CD4-positive, alpha-beta T cell (primary cell): ENCODE results near the gene FKRP. TPM values are rescaled to one million over a fixed set of nuclear protein-coding genes. Genes with fewer than 3 reads are reported as not detected.

ENCODE experiments used
- ATAC-seq: fragments of 200-7000 bp; cut with Tn5 transposase; one replicate; pipeline ENCODE4 v1.10.0; 2022; ENCODE audit warnings: mild to moderate bottlenecking; ENCODE audit not compliant: poor library complexity
- CTCF ChIA-PET: fragments of 350-600 bp; sonication (Branson Sonifier 250); formaldehyde crosslinking; loops from one replicate; lab custom pipeline; 2021; ENCODE audit warnings: antibody characterized with exemption, inconsistent platforms; lab: Charles Lee
- POLR2A ChIA-PET: fragments of 350-600 bp; sonication (Branson Sonifier 250); formaldehyde crosslinking; loops from one replicate; lab custom pipeline; 2021; ENCODE audit warnings: antibody characterized with exemption, inconsistent platforms; lab: Charles Lee
- DNase-seq, 14 experiments: peaks; one replicate each; pipeline ENCODE4 v3.0.0-alpha.2; 2013 to 2020; ENCODE audit warnings: mixed read lengths in 2 of 14
- H3K27ac ChIP-seq, 2 donors: one replicate each; pipeline versions ENCODE4 v1.5.1 to v1.7.0; 2013; ENCODE audit warnings: low read length in 2 of 2, low read depth in 1 of 2, mild to moderate bottlenecking in 1 of 2
- H3K27me3 ChIP-seq, 2 experiments: 1 replicate in 1 of 2; 2 replicates in 1 of 2; pipeline versions ENCODE4 v1.6.1 to v1.7.0; 2013; ENCODE audit warnings: low read length in 2 of 2, control low read depth in 1 of 2, mild to moderate bottlenecking in 1 of 2, moderate library complexity in 1 of 2; ENCODE audit not compliant: insufficient read depth in 2 of 2, control insufficient read depth in 1 of 2
- H3K36me3 ChIP-seq: one replicate; pipeline ENCODE4 v1.6.1; 2013; ENCODE audit warnings: low read length, control low read depth; ENCODE audit not compliant: insufficient read depth
- H3K4me1 ChIP-seq: one replicate; pipeline ENCODE4 v1.6.1; 2013; ENCODE audit warnings: low read length, control low read depth; ENCODE audit not compliant: insufficient read depth
- H3K4me3 ChIP-seq: one replicate; pipeline ENCODE4 v1.5.1; 2013; ENCODE audit warnings: mild to moderate bottlenecking, low read length, moderate library complexity
- H3K9me3 ChIP-seq, 2 experiments: 1 replicate in 1 of 2; 2 replicates in 1 of 2; pipeline versions ENCODE4 v1.6.1 to v1.7.0; 2013; ENCODE audit warnings: low read length in 2 of 2, mild to moderate bottlenecking in 2 of 2, control low read depth in 1 of 2, moderate library complexity in 1 of 2; ENCODE audit not compliant: control insufficient read depth in 1 of 2, insufficient read depth in 1 of 2
- H3K27ac Mint-ChIP-seq: one replicate; pipeline ENCODE4 v1.8.0; 2020; ENCODE audit warnings: mixed read lengths
- H3K27me3 Mint-ChIP-seq: one replicate; pipeline ENCODE4 v1.8.0; 2021; ENCODE audit warnings: mixed read lengths
- H3K36me3 Mint-ChIP-seq: one replicate; pipeline ENCODE4 v1.8.0; 2021; ENCODE audit warnings: low read depth, mixed read lengths
- H3K4me1 Mint-ChIP-seq: one replicate; pipeline ENCODE4 v1.8.0; 2021; ENCODE audit warnings: low read depth, mixed read lengths
- H3K4me3 Mint-ChIP-seq: one replicate; pipeline ENCODE4 v1.8.0; 2020; ENCODE audit warnings: mild to moderate bottlenecking, mixed read lengths
- H3K9me3 Mint-ChIP-seq: one replicate; pipeline ENCODE4 v1.8.0; 2020; ENCODE audit warnings: mixed read lengths
- intact Hi-C, 2 experiments: fragments of 100-400 bp; cut with DNase I in 1 of 2; cut with micrococcal nuclease in 1 of 2; formaldehyde crosslinking; loops; one replicate each; pipeline versions ENCODE4 v1.15.1 to v1.9.0; 2023 to 2025; cut with DNase I, micrococcal nuclease
- total RNA-seq, 174 experiments: library from RNA in 2 of 174; stranded (reverse) in 2 of 174; gene quantifications; one replicate each; pipeline ENCODE4 v1.2.3 and lab custom pipeline; 2021 to 2026
- TF ChIP-seq, protein P1 (sequence below): fragments of 200-600 bp; IDR thresholded peaks from one replicate; pipeline ENCODE4 v1.8.0; 2022; ENCODE audit warnings: antibody characterized with exemption, mild to moderate bottlenecking

FKRP gene
- total RNA-seq, 2 experiments from 2014 or later: 19.0 to 20.2 TPM

DNA sequence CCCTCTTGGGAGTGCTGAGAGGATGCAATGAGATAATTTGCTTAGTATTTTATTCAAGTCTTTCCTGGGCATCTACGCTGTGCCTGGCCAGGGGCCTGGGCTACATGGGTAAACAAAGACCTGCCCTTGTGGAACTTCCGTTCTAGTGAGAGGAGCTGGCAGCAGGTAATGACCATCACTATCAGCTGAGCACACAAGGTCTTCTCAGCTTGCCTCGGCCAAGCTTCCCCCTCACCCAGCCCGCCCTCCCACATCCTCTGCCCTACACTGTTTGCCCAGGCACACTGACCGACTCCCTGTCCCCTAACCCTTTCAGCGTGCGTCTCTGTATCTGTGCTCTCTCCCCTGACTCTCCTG lies 8.6 kb upstream of the FKRP start:
- Histone ChIP-seq H3K27ac (no peak overlapping the region), H3K4me3 (no peak overlapping the region), H3K36me3 (peaks cover 72% of the 10 kb centered on the region), H3K4me1 (peaks cover 17% of the 10 kb centered on the region), H3K9me3 (no peaks in the 10 kb centered on the region), H3K27me3 (no peaks in the 10 kb centered on the region)
- no peak for ATAC-seq
- no peaks in the 10 kb centered on the region for H3K9me3 Mint-ChIP-seq
- H3K4me1 Mint-ChIP-seq: peaks cover 19% of the 10 kb centered on the region
- peaks cover 56% of the 10 kb centered on the region for H3K36me3 Mint-ChIP-seq
- CTCF ChIA-PET: no interaction called here
- no peaks in the 10 kb centered on the region for H3K27me3 Mint-ChIP-seq
- H3K27ac Mint-ChIP-seq: no peak overlapping the region
- no peak for DNase-seq
- TF ChIP-seq, protein P1, sequence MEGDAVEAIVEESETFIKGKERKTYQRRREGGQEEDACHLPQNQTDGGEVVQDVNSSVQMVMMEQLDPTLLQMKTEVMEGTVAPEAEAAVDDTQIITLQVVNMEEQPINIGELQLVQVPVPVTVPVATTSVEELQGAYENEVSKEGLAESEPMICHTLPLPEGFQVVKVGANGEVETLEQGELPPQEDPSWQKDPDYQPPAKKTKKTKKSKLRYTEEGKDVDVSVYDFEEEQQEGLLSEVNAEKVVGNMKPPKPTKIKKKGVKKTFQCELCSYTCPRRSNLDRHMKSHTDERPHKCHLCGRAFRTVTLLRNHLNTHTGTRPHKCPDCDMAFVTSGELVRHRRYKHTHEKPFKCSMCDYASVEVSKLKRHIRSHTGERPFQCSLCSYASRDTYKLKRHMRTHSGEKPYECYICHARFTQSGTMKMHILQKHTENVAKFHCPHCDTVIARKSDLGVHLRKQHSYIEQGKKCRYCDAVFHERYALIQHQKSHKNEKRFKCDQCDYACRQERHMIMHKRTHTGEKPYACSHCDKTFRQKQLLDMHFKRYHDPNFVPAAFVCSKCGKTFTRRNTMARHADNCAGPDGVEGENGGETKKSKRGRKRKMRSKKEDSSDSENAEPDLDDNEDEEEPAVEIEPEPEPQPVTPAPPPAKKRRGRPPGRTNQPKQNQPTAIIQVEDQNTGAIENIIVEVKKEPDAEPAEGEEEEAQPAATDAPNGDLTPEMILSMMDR: no peak
- POLR2A ChIA-PET: no interaction called here
- no peak overlapping the region for H3K4me3 Mint-ChIP-seq
- intact Hi-C loops: no loop called here

DNA sequence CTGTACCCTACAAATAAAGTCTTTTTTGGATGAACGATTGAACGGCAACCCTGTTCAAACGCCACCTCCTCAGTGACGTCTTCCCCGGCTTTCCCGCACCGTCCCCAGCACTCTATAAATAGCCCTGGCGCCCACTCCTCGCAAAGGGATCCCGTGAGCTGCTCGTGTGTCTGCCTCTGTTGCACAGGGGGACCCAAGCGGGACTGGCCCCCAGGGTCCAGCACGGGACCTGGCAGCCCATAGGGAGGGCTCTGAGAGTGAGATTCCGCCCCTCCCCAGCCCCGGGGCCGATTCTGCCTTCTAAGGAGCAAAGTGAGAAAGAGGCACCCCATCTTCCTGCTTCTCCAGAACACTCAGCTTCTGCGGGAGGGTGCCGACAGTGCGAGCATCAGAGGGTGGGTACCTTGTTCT lies 8.1 kb upstream of the FKRP start:
- H3K9me3 ChIP-seq: no peaks in the 10 kb centered on the region
- Mint-ChIP-seq H3K27ac (no peak overlapping the region), H3K4me3 (no peak overlapping the region), H3K4me1 (peaks cover 21% of the 10 kb centered on the region), H3K36me3 (peaks cover 55% of the 10 kb centered on the region), H3K27me3 (no peaks in the 10 kb centered on the region), H3K9me3 (no peaks in the 10 kb centered on the region)
- ATAC-seq (no peak), DNase-seq (no peak)
- intact Hi-C loops: no loop called here
- POLR2A ChIA-PET: no interaction called here
- no peak overlapping the region for H3K4me3 ChIP-seq
- H3K27ac ChIP-seq: no peak overlapping the region
- H3K36me3 ChIP-seq: peaks cover 68% of the 10 kb centered on the region
- CTCF ChIA-PET: no interaction called here
- H3K27me3 ChIP-seq: no peaks in the 10 kb centered on the region
- TF ChIP-seq, protein P1: no peak
- peaks cover 17% of the 10 kb centered on the region for H3K4me1 ChIP-seq

DNA sequence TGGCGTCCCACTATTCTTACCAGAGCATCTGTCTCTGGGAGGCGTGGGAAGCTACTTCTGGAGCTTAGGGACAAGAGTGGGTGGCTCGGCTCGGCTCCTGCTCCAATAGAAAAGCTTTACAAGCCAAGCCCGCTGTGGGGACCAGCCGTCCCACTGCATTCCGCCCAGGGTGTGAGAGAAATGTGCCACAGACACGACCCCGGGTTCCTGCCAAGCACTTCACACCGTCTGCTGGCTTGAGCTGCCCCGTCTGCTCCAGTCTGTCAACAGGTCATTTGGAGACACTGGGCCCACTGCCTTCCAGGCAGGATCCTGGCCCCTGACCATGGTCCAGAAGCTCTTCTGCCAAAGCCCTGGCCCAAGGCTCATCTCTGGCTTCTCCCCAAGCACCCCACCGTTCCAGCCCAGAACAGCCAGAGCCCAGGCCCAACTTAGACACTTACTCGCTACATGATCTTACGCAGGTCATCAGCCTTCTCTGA lies 6.5 kb upstream of the FKRP start:
- intact Hi-C loops: no loop called here
- ChIA-PET CTCF (no interaction called here), POLR2A (no interaction called here)
- no peak for ATAC-seq
- Histone ChIP-seq H3K9me3 (no peaks in the 10 kb centered on the region), H3K27ac (no peak overlapping the region), H3K4me3 (no peak overlapping the region), H3K36me3 (peaks cover 52% of the 10 kb centered on the region), H3K27me3 (no peaks in the 10 kb centered on the region), H3K4me1 (peaks cover 26% of the 10 kb centered on the region)
- H3K27ac Mint-ChIP-seq: no peak overlapping the region
- no peak overlapping the region for H3K4me3 Mint-ChIP-seq
- H3K27me3 Mint-ChIP-seq: no peaks in the 10 kb centered on the region
- TF ChIP-seq, protein P1: no peak
- no peaks in the 10 kb centered on the region for H3K9me3 Mint-ChIP-seq
- no peak for DNase-seq
- H3K36me3 Mint-ChIP-seq: peaks cover 40% of the 10 kb centered on the region
- peaks cover 34% of the 10 kb centered on the region for H3K4me1 Mint-ChIP-seq
